Esophagus squamous epithelium (tissue), 4 donors: ENCODE results near the gene VSX1.

Experiments
- CTCF ChIP-seq, 6 experiments: fragments of 450-650 bp in 4 of 6; fragments of 200-600 bp in 2 of 6; sonication (generic) in 2 of 6; IDR thresholded peaks; one replicate each; pipeline ENCODE4 v1.5.1; 2016 to 2019; ENCODE audit warnings: antibody characterized with exemption in 6 of 6, mild to moderate bottlenecking in 4 of 6, moderate library complexity in 4 of 6
- POLR2A ChIP-seq, 4 donors: fragments of 450-650 bp; IDR thresholded peaks; one replicate each; pipeline ENCODE4 v1.6.1; 2017; ENCODE audit warnings: antibody characterized with exemption in 4 of 4, mild to moderate bottlenecking in 4 of 4, moderate library complexity in 3 of 4

- no peak for TF ChIP-seq POLR2A (IDR thresholded peaks at IDR 0.05)
- no peak for TF ChIP-seq CTCF (IDR thresholded peaks at IDR 0.05)
Measured at GRCh38 chr20:25044660-25045342, 37.1 kb downstream of the VSX1 start.
